Stimulated activated CD4-positive, alpha-beta T cell treated with anti-CD3 and anti-CD28 coated beads, TNF-alpha, amount 100 ng/mL, for 24 hours (primary cell): ENCODE data around the gene ERCC3.

Source experiments
- DNase-seq, 3 experiments: peaks; one replicate each; pipeline ENCODE4 v3.0.0-alpha.2; 2020; ENCODE audit warnings: low read depth in 3 of 3

Gene ERCC3

GRCh38 chr2:127293748-127294562 lies at the start of gene ERCC3:
TSS of gene ERCC3 (minus strand) at chr2:127294144. CDS start at chr2:127294081, 63 bp downstream.
- peak; percentile 66 to 87 (median 75) for DNase-seq

- no peak for DNase-seq
Measured at GRCh38 chr2:127343277-127343676, 49.3 kb upstream of the ERCC3 start.

GRCh38 chr2:127342101-127342500 lies 48.2 kb upstream of the ERCC3 start:
- no peak for DNase-seq

- DNase-seq, result no peak
Measured at GRCh38 chr2:127332335-127332734, 38.4 kb upstream of the ERCC3 start.

- DNase-seq, result no peak
Measured at GRCh38 chr2:127330753-127331152, 36.8 kb upstream of the ERCC3 start.

GRCh38 chr2:127326289-127326945 lies 32.5 kb upstream of the ERCC3 start:
- no peak for DNase-seq

- DNase-seq, result no peak
Measured at GRCh38 chr2:127324635-127325034, 30.7 kb upstream of the ERCC3 start.

- no peak for DNase-seq
Measured at GRCh38 chr2:127321303-127321702, 27.4 kb upstream of the ERCC3 start.

GRCh38 chr2:127320586-127321275 lies 26.8 kb upstream of the ERCC3 start:
- DNase-seq, result no peak

- DNase-seq, result no peak
Measured at GRCh38 chr2:127320067-127320466, 26.1 kb upstream of the ERCC3 start.

- DNase-seq, result no peak
Measured at GRCh38 chr2:127314193-127314988, 20.4 kb upstream of the ERCC3 start.

- DNase-seq, result no peak
Measured at GRCh38 chr2:127313406-127313805, 19.5 kb upstream of the ERCC3 start.

- DNase-seq, result no peak
Measured at GRCh38 chr2:127310980-127311379, 17.0 kb upstream of the ERCC3 start.

- DNase-seq, result no peak
Measured at GRCh38 chr2:127309468-127309867, 15.5 kb upstream of the ERCC3 start.

- DNase-seq, result no peak
Measured at GRCh38 chr2:127308586-127309138, 14.7 kb upstream of the ERCC3 start.

GRCh38 chr2:127305990-127306585 lies 12.1 kb upstream of the ERCC3 start:
- no peak for DNase-seq

- no peak for DNase-seq
Measured at GRCh38 chr2:127302168-127302567, 8.2 kb upstream of the ERCC3 start.

- DNase-seq, result peak in 1 of 3 experiments; percentile 4
Measured at GRCh38 chr2:127293386-127293747, 577 bp downstream of the ERCC3 start.

GRCh38 chr2:127288274-127288673 lies 5.7 kb downstream of the ERCC3 start:
- DNase-seq, result no peak

- DNase-seq, result no peak
Measured at GRCh38 chr2:127283275-127283674, 10.7 kb downstream of the ERCC3 start.

- DNase-seq, result no peak
Measured at GRCh38 chr2:127280693-127281092, 13.3 kb downstream of the ERCC3 start.
